Stimulated activated CD8-positive, alpha-beta memory T cell treated with anti-CD3 and anti-CD28 coated beads, Interleukin-7, amount 100 ng/mL, for 4 hours (primary cell): ENCODE data around the gene RFC2.

Experiments used
- DNase-seq, 2 donors: peaks; one replicate each; pipeline ENCODE4 v3.0.0-alpha.2; 2020; ENCODE audit warnings: low read depth in 2 of 2

Gene RFC2

DNA sequence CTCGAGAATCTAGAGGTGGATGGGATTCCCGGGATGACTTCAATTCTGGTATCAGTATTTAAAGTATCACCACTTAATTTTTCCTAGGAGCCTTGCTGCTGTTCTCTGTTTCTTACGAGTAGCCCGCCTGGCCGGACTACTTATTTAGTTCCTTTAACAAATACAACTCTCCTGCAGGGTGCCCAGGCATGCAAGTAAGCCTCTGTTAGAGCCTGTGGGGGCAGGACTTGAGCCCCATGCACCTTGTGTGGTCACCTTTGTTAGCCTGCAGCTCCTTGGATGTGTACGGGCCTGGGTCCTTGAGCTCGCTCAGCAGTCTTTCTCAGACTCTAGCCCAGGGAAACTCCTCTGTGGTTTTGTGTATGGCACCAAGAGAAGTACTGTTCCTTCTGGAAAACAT lies 63.9 kb downstream of the RFC2 start:
- no peak for DNase-seq

DNA sequence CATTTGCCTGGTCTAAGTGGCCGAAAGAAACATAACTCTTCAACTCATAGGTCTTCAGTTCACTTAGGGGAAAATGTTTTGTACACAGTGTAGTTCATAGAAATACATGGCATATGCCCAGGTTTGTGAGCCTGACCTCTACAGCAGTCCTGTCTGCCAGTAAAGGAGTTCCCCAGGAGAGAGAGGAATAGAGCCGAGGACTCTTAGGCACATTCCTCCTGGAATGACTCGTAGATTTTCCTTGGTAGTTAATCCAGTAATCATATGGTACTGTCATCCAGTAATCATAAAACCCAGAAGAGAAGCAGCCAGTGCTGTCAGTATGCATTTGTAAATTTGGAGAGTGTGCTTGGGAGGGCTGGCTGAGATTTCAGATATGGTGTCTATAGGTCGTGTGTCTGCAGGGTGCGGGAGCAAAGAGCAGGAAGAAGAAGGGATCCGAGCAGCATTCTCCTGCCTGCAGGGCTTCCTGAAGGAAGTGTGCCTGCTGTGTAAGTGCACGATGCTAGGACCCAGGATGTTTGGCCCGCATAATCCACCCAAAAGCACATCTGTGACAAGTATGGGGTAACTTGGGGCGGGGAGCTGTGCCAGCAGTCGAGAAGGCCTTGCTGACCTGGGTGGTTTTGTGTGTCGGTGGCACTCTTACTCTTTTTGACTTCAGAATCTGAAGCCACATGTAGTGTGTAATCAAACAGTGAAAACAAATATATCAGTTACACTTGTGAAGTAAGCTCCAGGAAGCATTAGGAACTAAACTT lies 66.1 kb downstream of the RFC2 start:
- DNase-seq, result no peak

DNA sequence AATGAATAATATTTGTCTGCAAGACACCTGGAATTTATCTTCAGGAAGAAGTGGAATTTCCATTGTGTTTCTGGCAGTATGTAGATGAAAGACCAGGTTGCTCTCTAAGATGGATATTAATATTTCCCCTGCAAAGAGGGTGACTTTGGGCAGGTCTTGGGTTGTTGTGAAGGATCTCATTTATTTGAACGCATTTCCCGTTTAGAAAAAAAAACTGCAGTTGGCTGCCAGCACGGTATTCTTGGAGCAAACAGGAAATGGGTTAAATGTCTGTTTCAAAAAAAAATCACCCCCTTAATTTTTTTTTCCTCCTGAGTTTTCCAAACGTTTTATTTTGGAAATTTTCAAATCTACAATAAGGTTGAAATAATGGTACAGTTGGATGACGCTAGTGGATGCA lies 68.6 kb downstream of the RFC2 start:
- no peak for DNase-seq

DNA sequence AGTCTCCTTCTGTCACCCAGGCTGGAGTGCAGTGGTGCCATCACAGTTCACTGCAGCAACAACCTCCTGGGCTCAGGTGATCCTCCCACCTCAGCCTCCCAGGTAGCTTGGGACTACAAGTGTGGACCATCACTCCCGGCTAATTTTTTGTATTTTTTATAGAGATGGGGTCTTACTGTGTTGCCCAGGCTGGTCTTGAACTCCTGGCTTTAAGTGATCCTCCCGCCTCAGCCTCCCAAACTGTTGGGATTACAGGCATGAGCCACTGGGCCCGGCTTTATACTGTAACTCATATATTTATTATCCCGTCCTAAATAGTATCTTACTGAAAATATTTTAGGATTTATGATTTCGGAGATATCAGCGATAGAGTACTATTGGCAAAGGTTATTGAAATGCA lies 69.2 kb downstream of the RFC2 start:
- no peak for DNase-seq

DNA sequence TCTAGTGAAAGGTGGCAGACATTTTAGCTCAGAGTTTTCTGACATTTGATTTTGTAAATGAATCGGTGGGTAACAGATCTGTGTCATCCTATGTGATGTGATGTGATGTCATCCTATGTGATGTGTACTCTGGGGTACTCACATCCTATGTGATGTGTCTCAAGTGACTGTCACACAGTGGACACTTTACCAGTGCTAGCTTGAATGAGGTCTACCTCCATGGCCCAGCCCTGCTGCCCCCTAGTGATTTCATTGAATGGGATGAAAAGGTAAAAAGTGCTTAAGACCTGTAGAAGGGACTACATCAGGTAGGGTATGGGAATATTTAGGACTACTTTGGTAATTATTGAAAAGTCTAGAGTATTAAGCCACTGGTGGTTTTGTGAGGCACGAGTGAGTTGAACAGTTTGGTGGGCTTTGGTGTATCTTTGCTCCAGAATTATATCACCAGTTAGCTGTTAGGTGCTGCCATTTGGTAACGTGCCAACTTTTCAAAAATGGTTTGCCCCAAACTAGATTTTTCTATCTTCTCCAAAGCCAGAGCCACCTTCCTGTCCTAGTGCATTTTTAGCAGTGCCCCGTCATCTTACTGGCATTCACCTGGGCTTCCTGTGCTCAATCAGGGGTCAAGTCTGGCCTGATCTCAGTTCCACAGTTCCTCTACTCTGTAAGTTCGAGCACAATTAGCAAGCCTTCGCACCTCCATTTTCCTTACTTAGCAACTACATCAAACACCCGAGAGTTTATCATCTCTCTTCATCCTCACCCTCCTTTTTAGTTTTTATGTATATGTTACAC lies 70.3 kb downstream of the RFC2 start:
- DNase-seq, result peak in 1 of 2 donors; percentile 14

DNA sequence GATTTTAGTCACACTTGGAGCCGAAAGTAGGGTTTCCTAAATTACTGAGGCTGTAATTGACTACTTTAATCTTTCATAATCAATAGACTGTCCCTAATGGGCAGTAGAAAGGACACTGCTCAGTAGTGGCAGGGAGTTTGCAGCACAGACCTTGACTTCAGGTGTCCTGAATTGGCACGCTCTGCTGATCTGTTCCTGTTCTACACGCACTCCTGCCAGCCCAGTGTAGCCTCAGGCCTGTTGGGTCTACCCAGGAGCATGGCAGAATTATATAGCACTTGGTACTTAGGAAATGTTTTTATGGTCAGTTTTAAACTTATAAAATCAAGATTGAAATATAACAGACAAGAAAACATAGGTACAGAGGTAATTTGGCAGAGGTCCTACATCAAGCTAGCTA lies 71.1 kb downstream of the RFC2 start:
- no peak for DNase-seq

DNA sequence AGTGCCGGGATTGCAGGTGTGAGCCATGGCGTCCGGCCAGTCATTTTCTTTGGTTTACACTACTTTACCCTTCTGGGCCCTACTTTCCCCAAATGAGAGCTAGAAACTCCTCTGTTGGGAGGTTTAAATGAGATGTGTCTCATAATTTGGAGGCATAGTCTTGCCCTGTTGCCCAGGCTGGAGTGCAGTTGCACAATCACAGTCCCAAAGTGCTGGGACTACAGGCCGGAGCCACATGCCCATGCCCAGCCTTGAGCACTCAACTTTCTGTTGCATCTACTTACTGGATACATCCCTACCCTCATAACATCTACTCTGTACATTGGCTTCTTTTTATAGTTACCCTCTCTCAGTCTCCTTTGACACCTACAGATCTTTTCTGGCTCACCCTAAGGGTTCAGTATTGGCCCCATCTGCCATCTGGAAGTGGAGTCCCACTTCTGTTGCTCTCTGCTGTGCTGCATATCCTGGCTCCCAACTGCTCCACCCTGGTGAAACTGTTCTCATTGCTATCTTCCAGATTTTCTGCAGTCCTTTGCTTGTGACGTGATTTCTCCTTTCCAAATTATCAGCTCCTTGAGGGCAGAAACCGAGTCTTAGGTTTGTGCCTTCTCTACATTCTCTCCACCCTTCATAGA lies 71.6 kb downstream of the RFC2 start:
- DNase-seq, result no peak

DNA sequence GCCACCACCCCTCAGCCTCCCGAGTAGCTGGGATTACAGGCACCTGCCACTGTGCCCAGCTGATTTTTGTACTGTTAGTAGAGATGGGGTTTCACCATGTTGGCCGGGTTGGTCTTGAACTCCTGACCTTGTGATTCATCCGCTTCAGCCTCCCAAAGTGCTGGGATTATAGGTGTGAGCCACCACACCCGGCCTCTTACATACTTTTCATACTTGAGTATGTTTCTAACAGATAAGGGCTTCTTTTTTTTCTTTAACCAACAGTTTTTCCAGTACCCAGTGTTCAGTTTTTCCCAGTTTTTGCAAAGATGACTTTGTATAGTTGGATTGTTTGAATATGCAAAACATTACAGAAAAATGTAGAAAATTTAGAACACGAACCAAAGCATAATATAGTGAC lies 72.4 kb downstream of the RFC2 start:
- DNase-seq, result no peak
